Left cardiac atrium (tissue), 4 donors: ENCODE results near the gene FKBP15. TPM values are rescaled to one million over a fixed set of nuclear protein-coding genes. Genes with fewer than 3 reads are reported as not detected.
A peak's percentile ranks its signal among the peaks of the same experiment; 100 is the strongest.
"Not testable (repeated sequence)": the region's sequence is repeated elsewhere in the genome, so short reads cannot be mapped to it uniquely, and the experiment has no call there.

Source experiments
- ATAC-seq, 2 donors: fragments of 200-7000 bp; cut with Tn5 transposase; one replicate each; pipeline ENCODE4 v1.9.1; 2020; ENCODE audit warnings: mild to moderate bottlenecking in 2 of 2, moderate library complexity in 2 of 2
- DNase-seq: peaks from one replicate; pipeline ENCODE4 v3.0.0-alpha.2; 2020
- intact Hi-C, 2 donors: fragments of 100-400 bp; cut with DNase I; formaldehyde crosslinking; loops; one replicate each; pipeline versions ENCODE4 v1.14.1 to v1.15.1; 2022 to 2023
- total RNA-seq, 2 donors: library from RNA; stranded (reverse); fragmentation: NEBNext Ultra II Directional; extraction: Animal tissue kit (Norgen Biotek cat#: 25700); gene quantifications; one replicate each; pipeline ENCODE4 v1.2.1, GENCODE V29; 2021
- donor health status: DM: no; HTN: yes; CAD: no.
- donor health status: DM: no; HTN: yes; CAD: no; lungs with severe emphysema.
- donor health status: DM: yes; HTN: yes; CAD: no.
- donor health status: Dilated cardiomyopathy.

Gene FKBP15
- total RNA-seq, 2 donors from 2014 or later: 19.5 to 20.4 TPM

GRCh38 chr9:113238859-113239232 lies 17.8 kb upstream of the FKBP15 start:
- no peak for DNase-seq
- ATAC-seq: no peak
- intact Hi-C loops: no loop called here

- intact Hi-C loops: no loop called here
- DNase-seq (no peak), ATAC-seq (no peak)
Measured at GRCh38 chr9:113238202-113238858, 17.3 kb upstream of the FKBP15 start.

- intact Hi-C loops: no loop called here
- DNase-seq (no peak), ATAC-seq (peak; percentile 62 to 74)
Measured at GRCh38 chr9:113237026-113237425, 15.9 kb upstream of the FKBP15 start.

GRCh38 chr9:113235701-113236255 lies 14.7 kb upstream of the FKBP15 start:
- intact Hi-C loops, ATAC-seq, DNase-seq: not testable (repeated sequence)

- no peak for DNase-seq
- no peak for ATAC-seq
- intact Hi-C loops: no loop called here
Measured at GRCh38 chr9:113231701-113232100, 10.6 kb upstream of the FKBP15 start.

- DNase-seq (no peak), ATAC-seq (no peak)
- intact Hi-C loops: no loop called here
Measured at GRCh38 chr9:113228130-113228665, 7.1 kb upstream of the FKBP15 start.

GRCh38 chr9:113227436-113227835 lies 6.4 kb upstream of the FKBP15 start:
- intact Hi-C loops: no loop called here
- DNase-seq (no peak), ATAC-seq (no peak)

GRCh38 chr9:113223963-113224362 lies 2.9 kb upstream of the FKBP15 start:
- intact Hi-C loops: no loop called here
- ATAC-seq: no peak

GRCh38 chr9:113222482-113222841 lies 1.4 kb upstream of the FKBP15 start:
- intact Hi-C loops: no loop called here
- ATAC-seq: no peak
- DNase-seq: no peak

More at GRCh38 chr9:113223963-113224362, 2.9 kb upstream of the FKBP15 start:
- DNase-seq: no peak

- intact Hi-C loops: no loop called here
- DNase-seq (no peak), ATAC-seq (peak in 1 of 2 donors; percentile 13)
Measured at GRCh38 chr9:113221800-113222481, 864 bp upstream of the FKBP15 start.

GRCh38 chr9:113220467-113221002 lies 542 bp downstream of the FKBP15 start:
- intact Hi-C loops: no loop called here
- DNase-seq: no peak
- ATAC-seq: no peak

- no peak for DNase-seq
- ATAC-seq: no peak
- intact Hi-C loops: no loop called here
Measured at GRCh38 chr9:113219969-113220368, 1.1 kb downstream of the FKBP15 start.

- no peak for DNase-seq
- no peak for ATAC-seq
- intact Hi-C loops: no loop called here
Measured at GRCh38 chr9:113219186-113219936, 1.7 kb downstream of the FKBP15 start.

GRCh38 chr9:113216406-113216805 lies 4.7 kb downstream of the FKBP15 start:
- intact Hi-C loops: no loop called here
- ATAC-seq (no peak), DNase-seq (no peak)

- intact Hi-C loops: no loop called here
- ATAC-seq (no peak), DNase-seq (no peak)
Measured at GRCh38 chr9:113215132-113215531, 5.9 kb downstream of the FKBP15 start.

GRCh38 chr9:113210815-113211214 lies 10.3 kb downstream of the FKBP15 start:
- intact Hi-C loops: no loop called here
- DNase-seq: no peak
- no peak for ATAC-seq

GRCh38 chr9:113205861-113206260 lies 15.2 kb downstream of the FKBP15 start:
- no peak for ATAC-seq
- intact Hi-C loops: no loop called here
- DNase-seq: no peak

- intact Hi-C loops: no loop called here
- DNase-seq: no peak
Measured at GRCh38 chr9:113205432-113205831, 15.6 kb downstream of the FKBP15 start.

GRCh38 chr9:113199683-113200329 lies 21.3 kb downstream of the FKBP15 start:
- DNase-seq (no peak), ATAC-seq (no peak)
- intact Hi-C loops: no loop called here

More at GRCh38 chr9:113205432-113205831, 15.6 kb downstream of the FKBP15 start:
- ATAC-seq: no peak
